ENCODE results near the gene INSYN2B. TPM values are rescaled to one million over a fixed set of nuclear protein-coding genes. Genes with fewer than 3 reads are reported as not detected.

INSYN2B gene
- total and polyA plus RNA-seq, 2 experiments from 2014 or later = 1.5 TPM; not detected in 1

DNA sequence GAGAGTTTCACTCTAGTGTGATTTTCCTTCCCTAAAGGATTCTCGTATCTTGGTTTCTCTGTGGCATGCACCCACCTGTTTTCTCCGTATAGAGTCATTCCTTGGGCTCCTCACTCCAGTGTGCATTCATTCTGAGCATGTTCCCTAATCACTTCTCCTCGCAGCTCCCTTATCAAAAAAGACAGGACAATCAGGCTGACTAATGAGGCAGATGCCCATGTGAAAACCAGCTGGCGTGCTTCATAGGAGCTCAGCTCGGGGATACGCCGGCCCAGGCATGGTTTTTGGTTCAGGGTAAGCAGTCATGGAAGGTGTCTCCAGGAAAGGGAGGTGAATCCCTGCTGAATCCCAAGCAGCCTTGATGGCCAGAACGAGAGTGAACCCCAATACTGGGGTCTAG lies 41.2 kb upstream of the INSYN2B start:
- Histone ChIP-seq H2AFZ (no peak overlapping the region), H3K9me3 (ENCODE audit: low read depth) (no peaks in the 10 kb centered on the region), H3K9me2 (replicated peaks; ENCODE audit: insufficient read depth) (no peaks in the 10 kb centered on the region), H3K4me2 (no peak overlapping the region), H3K4me1 (ENCODE audit: insufficient read depth) (no peaks in the 10 kb centered on the region), H3K79me2 (no peaks in the 10 kb centered on the region), H3K4me3 (no peak overlapping the region), H3K27me3 (peaks cover 19% of the 10 kb centered on the region), H4K20me1 (ENCODE audit: insufficient read depth, poor library complexity, severe bottlenecking) (no peaks in the 10 kb centered on the region), H3K36me3 (replicated peaks; ENCODE audit: insufficient read depth, low read depth) (no peaks in the 10 kb centered on the region), H3K27ac (no peak overlapping the region)
- 82% methylated on average over 8 of the region's 8 CpGs for WGBS (ENCODE audit: low lambda C conversion rate, missing lambda C conversion rate)
- TF ChIP-seq EZH2phosphoT487 (IDR thresholded peaks at IDR 0.05; ENCODE audit: low read depth, severe bottlenecking, unreplicated experiment) = no peak
- TF ChIP-seq, protein P1, sequence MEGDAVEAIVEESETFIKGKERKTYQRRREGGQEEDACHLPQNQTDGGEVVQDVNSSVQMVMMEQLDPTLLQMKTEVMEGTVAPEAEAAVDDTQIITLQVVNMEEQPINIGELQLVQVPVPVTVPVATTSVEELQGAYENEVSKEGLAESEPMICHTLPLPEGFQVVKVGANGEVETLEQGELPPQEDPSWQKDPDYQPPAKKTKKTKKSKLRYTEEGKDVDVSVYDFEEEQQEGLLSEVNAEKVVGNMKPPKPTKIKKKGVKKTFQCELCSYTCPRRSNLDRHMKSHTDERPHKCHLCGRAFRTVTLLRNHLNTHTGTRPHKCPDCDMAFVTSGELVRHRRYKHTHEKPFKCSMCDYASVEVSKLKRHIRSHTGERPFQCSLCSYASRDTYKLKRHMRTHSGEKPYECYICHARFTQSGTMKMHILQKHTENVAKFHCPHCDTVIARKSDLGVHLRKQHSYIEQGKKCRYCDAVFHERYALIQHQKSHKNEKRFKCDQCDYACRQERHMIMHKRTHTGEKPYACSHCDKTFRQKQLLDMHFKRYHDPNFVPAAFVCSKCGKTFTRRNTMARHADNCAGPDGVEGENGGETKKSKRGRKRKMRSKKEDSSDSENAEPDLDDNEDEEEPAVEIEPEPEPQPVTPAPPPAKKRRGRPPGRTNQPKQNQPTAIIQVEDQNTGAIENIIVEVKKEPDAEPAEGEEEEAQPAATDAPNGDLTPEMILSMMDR (IDR thresholded peaks at IDR 0.05; ENCODE audit: poor library complexity) = no peak
- no peak for TF ChIP-seq EZH2 (IDR thresholded peaks at IDR 0.05; ENCODE audit: borderline replicate concordance)
- no peak for DNase-seq (ENCODE audit: low spot score)

DNA sequence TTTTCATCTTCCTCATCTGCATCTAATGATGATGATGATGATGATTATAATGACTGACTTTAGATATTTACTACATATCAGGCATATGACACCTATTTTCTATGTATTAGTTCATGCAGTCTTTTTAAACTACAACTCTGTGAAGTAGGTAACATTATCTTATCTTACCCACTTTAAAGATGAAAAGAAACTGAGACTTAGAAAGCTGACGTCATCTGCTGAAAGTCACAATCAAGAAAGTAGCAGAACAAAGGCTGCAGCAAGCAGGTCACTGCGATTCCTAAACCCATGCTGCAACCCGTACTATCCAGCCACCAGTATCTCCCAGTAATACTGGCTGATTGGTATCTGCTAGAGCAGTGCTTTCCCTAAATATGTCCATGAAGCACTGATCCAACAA lies 40.1 kb upstream of the INSYN2B start:
- WGBS (ENCODE audit: low lambda C conversion rate, missing lambda C conversion rate) = 42% methylated on average over 3 of the region's 3 CpGs
- no peaks in the 10 kb centered on the region for H4K20me1 ChIP-seq (ENCODE audit: insufficient read depth, poor library complexity, severe bottlenecking)
- no peak for DNase-seq (ENCODE audit: low spot score)

DNA sequence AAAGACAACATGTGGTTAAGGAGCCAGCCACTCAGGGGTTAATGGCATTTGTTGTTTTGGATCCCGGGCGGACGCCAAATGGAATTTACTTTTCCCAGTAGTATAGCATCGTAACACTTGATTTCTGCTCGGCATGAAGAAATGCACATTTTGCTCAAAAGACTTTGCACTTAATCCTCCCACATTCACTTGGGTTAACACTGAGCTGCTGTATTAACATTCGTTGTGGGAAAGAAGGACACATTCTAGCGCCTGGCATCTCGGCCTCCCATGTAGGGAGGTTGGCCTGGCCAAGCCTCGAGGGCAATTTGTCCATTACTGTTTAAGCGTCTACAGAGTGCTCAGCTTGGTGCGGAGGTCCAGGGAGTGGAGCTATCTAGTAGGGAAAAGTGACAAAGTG lies 32.3 kb upstream of the INSYN2B start:
- Histone ChIP-seq H3K4me1 (ENCODE audit: insufficient read depth) (no peaks in the 10 kb centered on the region), H3K4me2 (no peak overlapping the region), H3K9me3 (ENCODE audit: low read depth) (no peaks in the 10 kb centered on the region), H3K9me2 (replicated peaks; ENCODE audit: insufficient read depth) (no peaks in the 10 kb centered on the region), H3K27ac (no peak overlapping the region), H4K20me1 (ENCODE audit: insufficient read depth, poor library complexity, severe bottlenecking) (no peaks in the 10 kb centered on the region), H3K79me2 (no peaks in the 10 kb centered on the region), H3K4me3 (no peak overlapping the region), H2AFZ (no peak overlapping the region), H3K27me3 (peaks cover 5% of the 10 kb centered on the region), H3K36me3 (replicated peaks; ENCODE audit: insufficient read depth, low read depth) (no peaks in the 10 kb centered on the region)
- 73% methylated on average over 11 of the region's 11 CpGs for WGBS (ENCODE audit: low lambda C conversion rate, missing lambda C conversion rate)
- DNase-seq (ENCODE audit: low spot score) = no peak
- TF ChIP-seq, protein P1 (IDR thresholded peaks at IDR 0.05; ENCODE audit: poor library complexity) = no peak
- TF ChIP-seq EZH2 (IDR thresholded peaks at IDR 0.05; ENCODE audit: borderline replicate concordance) (no peak), EZH2phosphoT487 (IDR thresholded peaks at IDR 0.05; ENCODE audit: low read depth, severe bottlenecking, unreplicated experiment) (no peak)

More for the DNA sequence above, 40.1 kb upstream of the INSYN2B start:
- Histone ChIP-seq H3K9me3 (ENCODE audit: low read depth) (no peaks in the 10 kb centered on the region), H2AFZ (no peak overlapping the region), H3K27me3 (peaks cover 20% of the 10 kb centered on the region), H3K4me2 (no peak overlapping the region), H3K9me2 (replicated peaks; ENCODE audit: insufficient read depth) (no peaks in the 10 kb centered on the region), H3K4me1 (ENCODE audit: insufficient read depth) (no peaks in the 10 kb centered on the region), H3K4me3 (no peak overlapping the region), H3K27ac (no peak overlapping the region), H3K36me3 (replicated peaks; ENCODE audit: insufficient read depth, low read depth) (no peaks in the 10 kb centered on the region), H3K79me2 (no peaks in the 10 kb centered on the region)
- TF ChIP-seq EZH2 (IDR thresholded peaks at IDR 0.05; ENCODE audit: borderline replicate concordance) (no peak), EZH2phosphoT487 (IDR thresholded peaks at IDR 0.05; ENCODE audit: low read depth, severe bottlenecking, unreplicated experiment) (no peak)
- TF ChIP-seq, protein P1 (IDR thresholded peaks at IDR 0.05; ENCODE audit: poor library complexity) = no peak

DNA sequence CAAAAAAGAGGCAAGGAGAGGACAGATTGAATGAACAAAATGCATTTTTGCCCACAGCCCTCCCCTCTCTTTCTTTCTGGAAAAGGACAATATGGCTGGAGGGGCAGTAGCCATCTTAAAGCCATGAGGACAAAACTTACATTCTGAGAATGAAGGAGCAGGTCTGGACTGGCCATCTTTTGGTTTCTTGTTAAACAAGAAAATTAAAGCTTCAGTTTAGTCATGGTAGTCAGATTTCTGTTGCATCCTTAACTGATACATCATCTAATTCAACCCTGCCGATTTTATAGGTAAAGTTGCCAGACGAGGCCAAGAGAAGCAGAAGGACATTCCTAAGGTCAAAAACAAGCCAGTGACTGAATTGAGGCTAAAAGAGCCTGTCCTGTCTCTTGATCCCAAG lies 31.5 kb upstream of the INSYN2B start:
- no peaks in the 10 kb centered on the region for H3K9me3 ChIP-seq (ENCODE audit: low read depth)
- TF ChIP-seq EZH2phosphoT487 (IDR thresholded peaks at IDR 0.05; ENCODE audit: low read depth, severe bottlenecking, unreplicated experiment) (no peak), EZH2 (IDR thresholded peaks at IDR 0.05; ENCODE audit: borderline replicate concordance) (no peak)
- TF ChIP-seq, protein P1 (IDR thresholded peaks at IDR 0.05; ENCODE audit: poor library complexity) = no peak
- H3K4me2 ChIP-seq = no peak overlapping the region
- H3K79me2 ChIP-seq = no peaks in the 10 kb centered on the region
- no peaks in the 10 kb centered on the region for H3K36me3 ChIP-seq (replicated peaks; ENCODE audit: insufficient read depth, low read depth)
- H3K27ac ChIP-seq = no peak overlapping the region
- 74% methylated on average over 2 of the region's 2 CpGs for WGBS (ENCODE audit: low lambda C conversion rate, missing lambda C conversion rate)
- no peak overlapping the region for H2AFZ ChIP-seq
- no peaks in the 10 kb centered on the region for H3K4me1 ChIP-seq (ENCODE audit: insufficient read depth)
- peaks cover 5% of the 10 kb centered on the region for H3K27me3 ChIP-seq
- no peak for DNase-seq (ENCODE audit: low spot score)
- H3K4me3 ChIP-seq = no peak overlapping the region
- no peaks in the 10 kb centered on the region for H4K20me1 ChIP-seq (ENCODE audit: insufficient read depth, poor library complexity, severe bottlenecking)
- H3K9me2 ChIP-seq (replicated peaks; ENCODE audit: insufficient read depth) = no peaks in the 10 kb centered on the region

All from hepatocyte (in vitro differentiated cells).